HepG2 (cell line): ENCODE data around the gene LSM14B. TPM values are rescaled to one million over a fixed set of nuclear protein-coding genes. Genes with fewer than 3 reads are reported as not detected.
A peak's percentile ranks its signal among the peaks of the same experiment; 100 is the strongest.

Source experiments
- ATAC-seq: fragments of 200-7000 bp; cut with Tn5 transposase; 3 replicates; pipeline ENCODE4 v1.9.1; 2020; ENCODE audit warnings: mild to moderate bottlenecking, moderate library complexity
- BruUV-seq: library from RNA; stranded (reverse); fragments of 400-500 nt; replicated peaks from 2 replicates; lab custom pipeline; 2021; lab: Mats Ljungman, UMichigan
- CTCF ChIA-PET: fragments of 300-600 bp; formaldehyde crosslinking; extraction: SDS; loops from one replicate; lab custom pipeline; 2021; ENCODE audit warnings: low total read pairs, inconsistent platforms, low intra/inter-chr PET ratio; lab: Yijun Ruan, JAX
- POLR2A ChIA-PET: fragments of 350-600 bp; sonication (Branson Sonifier 250); formaldehyde crosslinking; loops from one replicate; lab custom pipeline; 2020; ENCODE audit warnings: antibody characterized with exemption, inconsistent platforms; lab: Yijun Ruan, JAX
- DNase-seq: peaks from one replicate; pipeline ENCODE4 v3.0.0-alpha.2; 2015; ENCODE audit warnings: low spot score
- FAIRE-seq: peaks from 3 replicates; lab custom pipeline; 2011; peaks lifted over from hg19 to GRCh38; lab: Jason Lieb, UNC
- H2AFZ ChIP-seq: one replicate; pipeline ENCODE4 v1.6.1; 2011; ENCODE audit warnings: low read length, inconsistent platforms
- H3K27ac ChIP-seq: fragments of 300-600 bp; 3 replicates; pipeline ENCODE4 v1.8.0; 2011; ENCODE audit warnings: mixed run types, mild to moderate bottlenecking, mixed read lengths, low read length, inconsistent platforms; ENCODE audit not compliant: insufficient read depth; ENCODE audit errors: extremely low read length
- H3K27me3 ChIP-seq, 2 experiments: fragments of 200-600 bp in 1 of 2; 2 replicates in 1 of 2; 3 replicates in 1 of 2; pipeline versions ENCODE4 v1.6.0 to v1.8.0; 2011; ENCODE audit warnings: low read length in 2 of 2, mild to moderate bottlenecking in 2 of 2, moderate library complexity in 2 of 2, inconsistent platforms in 1 of 2; ENCODE audit not compliant: insufficient read depth in 2 of 2, control insufficient read depth in 1 of 2
- H3K36me3 ChIP-seq, 2 experiments: fragments of 200-600 bp in 1 of 2; replicated peaks in 1 of 2; 2 replicates in 1 of 2; 3 replicates in 1 of 2; pipeline versions ENCODE4 v1.5.1 to v1.8.0; 2011; ENCODE audit warnings: low read length in 2 of 2, inconsistent platforms in 1 of 2; ENCODE audit not compliant: insufficient read depth in 2 of 2, control insufficient read depth in 1 of 2
- H3K4me1 ChIP-seq: 2 replicates; pipeline ENCODE4 v1.5.1; 2012; ENCODE audit warnings: low read length, inconsistent platforms; ENCODE audit not compliant: insufficient read depth
- H3K4me2 ChIP-seq: 2 replicates; pipeline ENCODE4 v1.6.0; 2011; ENCODE audit warnings: low read depth, low read length, inconsistent platforms
- H3K4me3 ChIP-seq, 3 experiments: fragments of 200-600 bp in 1 of 3; sonication (generic), shearing (Covaris generic) in 1 of 3; replicated peaks in 1 of 3; 2 replicates each; pipeline ENCODE4 v1.5.1; 2011 to 2016; ENCODE audit warnings: low read length in 3 of 3, inconsistent platforms in 2 of 3, low read depth in 2 of 3, mild to moderate bottlenecking in 2 of 3, control low read depth in 1 of 3, mixed read lengths in 1 of 3; ENCODE audit not compliant: insufficient read depth in 1 of 3
- H3K79me2 ChIP-seq: one replicate; pipeline ENCODE4 v1.6.1; 2011; ENCODE audit warnings: low read length, inconsistent platforms; ENCODE audit not compliant: insufficient read depth
- H3K9ac ChIP-seq: 2 replicates; pipeline ENCODE4 v1.6.0; 2011; ENCODE audit warnings: mild to moderate bottlenecking, low read depth, low read length, inconsistent platforms; ENCODE audit not compliant: insufficient read depth
- H3K9me3 ChIP-seq: 2 replicates; pipeline ENCODE4 v1.5.1; 2012; ENCODE audit warnings: mild to moderate bottlenecking, low read length
- H4K20me1 ChIP-seq: 2 replicates; pipeline ENCODE4 v1.6.0; 2011; ENCODE audit warnings: inconsistent platforms, mild to moderate bottlenecking, low read length, moderate library complexity; ENCODE audit not compliant: insufficient read depth
- EEA1 ChIP-seq: sonication (generic); formaldehyde crosslinking; IDR thresholded peaks from 2 replicates; pipeline ENCODE4 v1.5.1; 2020; ENCODE audit warnings: mild to moderate bottlenecking, missing genetic modification reagents, borderline replicate concordance
- EED ChIP-seq: sonication (generic); formaldehyde crosslinking; IDR thresholded peaks from 2 replicates; pipeline ENCODE4 v1.5.0; 2020; ENCODE audit warnings: mild to moderate bottlenecking, missing genetic modification reagents
- HNRNPLL ChIP-seq: fragments of 200-400 bp; formaldehyde crosslinking; IDR thresholded peaks from 2 replicates; pipeline ENCODE4 v1.6.1; 2017; ENCODE audit warnings: mild to moderate bottlenecking, low read depth, low read length; ENCODE audit not compliant: poor library complexity, severe bottlenecking
- MIER2 ChIP-seq: IDR thresholded peaks from 2 replicates; pipeline ENCODE4 v1.6.1; 2016; ENCODE audit warnings: missing biosample characterization, missing genetic modification reagents
- PCBP2 ChIP-seq: fragments of 200-400 bp; formaldehyde crosslinking; optimal IDR thresholded peaks from 2 replicates; pipeline ENCODE3; 2018; ENCODE audit warnings: low read length, low read depth; ENCODE audit not compliant: poor library complexity, severe bottlenecking
- TMF1 ChIP-seq: sonication (generic); formaldehyde crosslinking; IDR thresholded peaks from 2 replicates; pipeline ENCODE4 v1.8.1; 2022; ENCODE audit warnings: low read depth, missing genetic modification reagents
- ZEB1 ChIP-seq: IDR thresholded peaks from 2 replicates; pipeline ENCODE4 v1.6.1; 2012; ENCODE audit warnings: mild to moderate bottlenecking, low read depth, inconsistent platforms; ENCODE audit not compliant: insufficient replicate concordance
- ZNF180 ChIP-seq: sonication (generic); formaldehyde crosslinking; IDR thresholded peaks from 2 replicates; pipeline ENCODE4 v1.4.0; 2020; ENCODE audit warnings: low read depth, missing genetic modification reagents, borderline replicate concordance
- ZNF552 ChIP-seq: sonication (generic); formaldehyde crosslinking; IDR thresholded peaks from 2 replicates; pipeline ENCODE4 v1.9.0; 2022; ENCODE audit warnings: missing genetic modification reagents, mild to moderate bottlenecking, borderline replicate concordance
- ZSCAN22 ChIP-seq: sonication (generic); formaldehyde crosslinking; IDR thresholded peaks from 2 replicates; pipeline ENCODE4 v1.4.0; 2020; ENCODE audit warnings: mild to moderate bottlenecking, missing genetic modification reagents
- whole genome bisulfite sequencing: methylation state at CpG from one replicate; pipeline ENCODE4 v1.1.6; 2017; ENCODE audit warnings: low lambda C conversion rate; 5-methylcytosine and 5-hydroxymethylcytosine counted together
- in situ Hi-C: cut with HindIII; loops from 2 replicates; pipeline ENCODE4 v1.10.0; 2017; ENCODE audit warnings: low pct_unique_long_range_greater_than_20kb; ENCODE audit not compliant: extremely low pct_ligation_motif_present
- intact Hi-C: fragments of 100-400 bp; cut with micrococcal nuclease; formaldehyde crosslinking; loops from one replicate; pipeline ENCODE4 v1.10.0; 2022; ENCODE audit not compliant: unreplicated experiment
- polyA plus RNA-seq, 8 experiments: library from polyadenylated mRNA; depleted of rRNA in 3 of 8; stranded (reverse) in 7 of 8; unstranded in 1 of 8; fragments of >200 nt; fragmentation: Illumina TruSeq in 4 of 8; extraction: Trizol in 4 of 8; gene quantifications; 2 replicates each; pipeline versions ENCODE4 v1.2.1 to v1.2.3, GENCODE V29; 2011 to 2016; ENCODE audit warnings: low read depth in 4 of 8, missing spikeins in 1 of 8, mixed read lengths in 1 of 8; ENCODE audit not compliant: insufficient read depth in 1 of 8
- total RNA-seq, 5 experiments: library from RNA; depleted of rRNA; stranded (reverse); fragments of >200 nt; fragmentation: Illumina TruSeq; extraction: Trizol; gene quantifications; 2 replicates each; pipeline ENCODE4 v1.2.3, GENCODE V29; 2016; ENCODE audit warnings: low read depth in 1 of 5
- TF ChIP-seq, protein P1 (sequence below): sonication (generic); formaldehyde crosslinking; IDR thresholded peaks from 2 replicates; pipeline ENCODE4 v1.4.0; 2020; ENCODE audit warnings: mild to moderate bottlenecking, missing genetic modification reagents, borderline replicate concordance

The LSM14B gene
- total and polyA plus RNA-seq, 2 of the 13 experiments (the other 11 are each of a cell fraction or from before 2014, with no cell fraction given) = 43.3 to 79.2 TPM

DNA sequence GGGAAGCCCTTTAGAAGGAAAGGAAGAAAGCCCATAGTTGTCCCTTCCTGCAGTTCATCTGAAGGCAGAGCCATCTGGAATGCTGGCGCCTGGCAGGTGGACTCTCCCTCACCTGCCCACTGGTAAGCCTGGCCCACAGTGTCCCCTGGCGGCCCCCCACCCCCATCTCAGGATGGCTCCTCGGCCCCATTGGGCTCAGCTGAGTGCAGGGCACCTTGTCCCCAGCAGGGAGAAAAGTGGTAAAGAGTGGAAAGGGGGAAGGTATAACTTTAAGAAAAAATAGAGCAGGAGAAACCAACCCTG is 33.9 kb downstream of the LSM14B start:
- POLR2A ChIA-PET = interaction anchor here (0.8 to 2.6 kb wide), 6 partner anchors 11 to 145 kb away, joined by 3 to 7 read pairs (median 4); no protein-coding TSS in a partner anchor
- no peak overlapping the region for H2AFZ ChIP-seq
- H3K27me3 ChIP-seq = no peaks in the 10 kb centered on the region
- H3K4me3 ChIP-seq = peak overlapping the region in 1 of 3 experiments; percentile 44; a peak in 1 of 6 replicates
- in situ Hi-C loops = no loop called here
- DNase-seq (no peak), ATAC-seq (peak; percentile 11), FAIRE-seq (no peak)
- peaks cover 85% of the 10 kb centered on the region for H3K79me2 ChIP-seq
- intact Hi-C loops = loop anchor here (5.0 kb wide), 1 partner anchor 34 kb away; the partner anchor contains the start of gene LSM14B
- H3K36me3 ChIP-seq = peaks cover 26 to 67% of the 10 kb centered on the region in 2 experiments
- no peaks in the 10 kb centered on the region for H3K9me3 ChIP-seq
- peak overlapping the region; percentile 29; the same call in 1 of the 2 replicates for H3K9ac ChIP-seq
- BruUV-seq = no TSS peak
- H3K4me1 ChIP-seq = peaks cover 37% of the 10 kb centered on the region
- CTCF ChIA-PET = interaction anchor here (1.3 to 4.9 kb wide), 2 partner anchors 15 to 145 kb away, joined by 4 to 46 read pairs; no protein-coding TSS in a partner anchor
- peak overlapping the region; percentile 56 for H3K27ac ChIP-seq
- TF ChIP-seq ZNF552 (CRISPR knock-in tag) = 0 out of 2 replicates have a peak, but pooled peaks have one; percentile 3
- TF ChIP-seq TMF1 (CRISPR knock-in tag) = 0 out of 2 replicates have a peak, but pooled peaks have one; percentile 31
- peak; percentile 28 for TF ChIP-seq HNRNPLL
- TF ChIP-seq EED (CRISPR knock-in tag) = peak; percentile 33; the same call in 1 of the 2 replicates
- no peak for TF ChIP-seq ZSCAN22 (CRISPR knock-in tag)
- TF ChIP-seq MIER2 (CRISPR knock-in tag) = no peak
- TF ChIP-seq EEA1 (CRISPR knock-in tag) = no peak
- no peak for TF ChIP-seq ZNF180 (CRISPR knock-in tag)
- peak; percentile 46 for TF ChIP-seq ZEB1
- no peak for TF ChIP-seq PCBP2
- TF ChIP-seq, protein P1, sequence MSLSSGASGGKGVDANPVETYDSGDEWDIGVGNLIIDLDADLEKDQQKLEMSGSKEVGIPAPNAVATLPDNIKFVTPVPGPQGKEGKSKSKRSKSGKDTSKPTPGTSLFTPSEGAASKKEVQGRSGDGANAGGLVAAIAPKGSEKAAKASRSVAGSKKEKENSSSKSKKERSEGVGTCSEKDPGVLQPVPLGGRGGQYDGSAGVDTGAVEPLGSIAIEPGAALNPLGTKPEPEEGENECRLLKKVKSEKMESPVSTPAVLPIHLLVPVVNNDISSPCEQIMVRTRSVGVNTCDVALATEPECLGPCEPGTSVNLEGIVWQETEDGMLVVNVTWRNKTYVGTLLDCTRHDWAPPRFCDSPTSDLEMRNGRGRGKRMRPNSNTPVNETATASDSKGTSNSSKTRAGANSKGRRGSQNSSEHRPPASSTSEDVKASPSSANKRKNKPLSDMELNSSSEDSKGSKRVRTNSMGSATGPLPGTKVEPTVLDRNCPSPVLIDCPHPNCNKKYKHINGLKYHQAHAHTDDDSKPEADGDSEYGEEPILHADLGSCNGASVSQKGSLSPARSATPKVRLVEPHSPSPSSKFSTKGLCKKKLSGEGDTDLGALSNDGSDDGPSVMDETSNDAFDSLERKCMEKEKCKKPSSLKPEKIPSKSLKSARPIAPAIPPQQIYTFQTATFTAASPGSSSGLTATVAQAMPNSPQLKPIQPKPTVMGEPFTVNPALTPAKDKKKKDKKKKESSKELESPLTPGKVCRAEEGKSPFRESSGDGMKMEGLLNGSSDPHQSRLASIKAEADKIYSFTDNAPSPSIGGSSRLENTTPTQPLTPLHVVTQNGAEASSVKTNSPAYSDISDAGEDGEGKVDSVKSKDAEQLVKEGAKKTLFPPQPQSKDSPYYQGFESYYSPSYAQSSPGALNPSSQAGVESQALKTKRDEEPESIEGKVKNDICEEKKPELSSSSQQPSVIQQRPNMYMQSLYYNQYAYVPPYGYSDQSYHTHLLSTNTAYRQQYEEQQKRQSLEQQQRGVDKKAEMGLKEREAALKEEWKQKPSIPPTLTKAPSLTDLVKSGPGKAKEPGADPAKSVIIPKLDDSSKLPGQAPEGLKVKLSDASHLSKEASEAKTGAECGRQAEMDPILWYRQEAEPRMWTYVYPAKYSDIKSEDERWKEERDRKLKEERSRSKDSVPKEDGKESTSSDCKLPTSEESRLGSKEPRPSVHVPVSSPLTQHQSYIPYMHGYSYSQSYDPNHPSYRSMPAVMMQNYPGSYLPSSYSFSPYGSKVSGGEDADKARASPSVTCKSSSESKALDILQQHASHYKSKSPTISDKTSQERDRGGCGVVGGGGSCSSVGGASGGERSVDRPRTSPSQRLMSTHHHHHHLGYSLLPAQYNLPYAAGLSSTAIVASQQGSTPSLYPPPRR (CRISPR knock-in tag) = no peak
- H4K20me1 ChIP-seq = peaks cover 17% of the 10 kb centered on the region
- 80% methylated on average over 3 of the region's 3 CpGs for WGBS
- peak overlapping the region; percentile 56 for H3K4me2 ChIP-seq
